BLaER1 treated with 17β-estradiol and CSF1 and Interleukin-3, amounts not matched to agents 10 nM and 100 nM (cell line): Measurements from ENCODE around the gene LGI4.

Experiments
- H3K27ac ChIP-seq, 11 experiments: shearing (Covaris generic); formaldehyde crosslinking; 2 replicates each; pipeline ENCODE4 v1.8.1; 2022
- H3K27me3 ChIP-seq, 11 experiments: shearing (Covaris generic); formaldehyde crosslinking; 2 replicates each; pipeline ENCODE4 v1.8.1; 2022
- H3K36me3 ChIP-seq, 11 experiments: shearing (Covaris generic); formaldehyde crosslinking; 2 replicates each; pipeline ENCODE4 v1.8.1; 2022
- H3K4me1 ChIP-seq, 10 experiments: shearing (Covaris generic); formaldehyde crosslinking; 2 replicates each; pipeline ENCODE4 v1.8.1; 2022
- H3K4me2 ChIP-seq, 11 experiments: shearing (Covaris generic); formaldehyde crosslinking; 2 replicates each; pipeline ENCODE4 v1.8.1; 2022
- H3K4me3 ChIP-seq, 10 experiments: shearing (Covaris generic); formaldehyde crosslinking; 2 replicates each; pipeline ENCODE4 v1.8.1; 2022
- H3K9ac ChIP-seq, 11 experiments: shearing (Covaris generic); formaldehyde crosslinking; 2 replicates each; pipeline ENCODE4 v1.8.1; 2022
- H3K9me3 ChIP-seq, 11 experiments: shearing (Covaris generic); formaldehyde crosslinking; replicated peaks in 1 of 11; 2 replicates each; pipeline ENCODE4 v1.8.1; 2022
- H4K20me1 ChIP-seq, 11 experiments: shearing (Covaris generic); formaldehyde crosslinking; 2 replicates each; pipeline ENCODE4 v1.8.1; 2022
- Cebpa-rat ChIP-seq, 11 experiments: shearing (Covaris generic); IDR thresholded peaks; 2 replicates each; pipeline ENCODE4 v1.8.1; 2022

LGI4 gene

DNA sequence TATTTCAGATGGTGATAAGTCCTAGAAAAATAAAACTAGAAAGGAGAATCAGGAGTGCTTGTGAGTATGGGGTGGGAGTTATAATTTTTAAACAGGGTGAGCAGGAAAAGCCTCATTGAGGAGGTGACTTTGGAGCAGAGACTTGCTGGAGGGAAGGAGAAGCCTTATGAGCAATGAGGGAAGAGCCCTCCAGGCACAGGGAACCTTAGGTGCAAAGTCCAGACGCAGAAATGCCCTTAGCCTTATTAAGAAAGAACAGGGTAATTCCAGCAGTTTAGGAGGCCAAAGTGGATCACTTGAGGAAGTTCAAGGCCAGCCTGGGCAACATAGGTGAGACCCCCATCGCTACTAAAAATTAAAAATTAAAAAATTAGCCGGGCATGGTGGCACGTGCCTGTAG lies 40.2 kb downstream of the LGI4 start:
- H3K9me3 ChIP-seq, result no peaks in the 10 kb centered on the region
- H3K4me2 ChIP-seq, result no peak overlapping the region
- TF ChIP-seq Cebpa-rat (IDR thresholded peaks at IDR 0.05), result no peak
- no peak overlapping the region for H3K4me3 ChIP-seq
- peaks cover 5 to 41% (median 29%) of the 10 kb centered on the region in 10 experiments; a peak in 17 of 20 replicates for H3K4me1 ChIP-seq
- H3K27me3 ChIP-seq, result no peaks in the 10 kb centered on the region
- H3K27ac ChIP-seq, result no peak overlapping the region
- no peaks in the 10 kb centered on the region for H4K20me1 ChIP-seq
- no peak overlapping the region for H3K9ac ChIP-seq
- no peaks in the 10 kb centered on the region for H3K36me3 ChIP-seq

DNA sequence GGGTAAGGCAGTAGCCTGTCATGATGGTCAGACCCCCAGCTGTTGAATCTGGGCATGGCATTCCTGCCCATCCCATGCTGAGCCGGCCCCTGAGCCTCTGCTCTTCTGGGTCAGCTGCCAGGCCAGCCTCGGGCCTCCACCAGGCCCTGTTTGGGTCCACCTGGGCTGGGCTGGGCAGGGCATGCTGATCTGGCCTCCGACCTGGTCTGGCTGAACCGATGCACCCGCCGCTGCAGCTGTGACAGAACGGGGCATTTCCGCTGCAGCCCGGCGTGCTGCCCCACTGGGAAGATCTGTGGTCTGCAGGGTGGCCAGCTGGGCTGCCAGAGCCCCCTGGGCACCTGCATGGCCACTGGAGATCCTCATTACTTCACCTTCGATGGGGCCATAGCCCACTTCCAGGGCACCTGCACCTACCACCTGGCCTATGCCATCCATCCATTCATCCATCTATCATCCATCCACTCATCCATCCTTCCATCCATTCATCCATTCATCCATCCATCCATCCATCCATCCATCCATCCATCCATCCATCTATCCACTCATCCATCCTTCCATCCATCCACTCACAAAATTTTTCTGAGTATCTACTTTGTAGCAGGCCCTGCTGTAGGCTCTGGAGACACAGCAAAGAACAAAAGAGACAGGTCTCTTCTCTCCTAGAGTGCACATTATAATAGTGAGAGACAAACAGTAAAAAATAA lies 40.8 kb downstream of the LGI4 start:
- Histone ChIP-seq H3K36me3 (no peaks in the 10 kb centered on the region), H3K27ac (no peak overlapping the region), H3K9ac (no peak overlapping the region), H3K9me3 (no peaks in the 10 kb centered on the region), H3K4me1 (peaks cover 5 to 41% (median 26%) of the 10 kb centered on the region in 10 experiments; a peak in 18 of 20 replicates), H4K20me1 (no peaks in the 10 kb centered on the region), H3K27me3 (no peaks in the 10 kb centered on the region), H3K4me3 (no peak overlapping the region), H3K4me2 (no peak overlapping the region)
- no peak for TF ChIP-seq Cebpa-rat (IDR thresholded peaks at IDR 0.05)

DNA sequence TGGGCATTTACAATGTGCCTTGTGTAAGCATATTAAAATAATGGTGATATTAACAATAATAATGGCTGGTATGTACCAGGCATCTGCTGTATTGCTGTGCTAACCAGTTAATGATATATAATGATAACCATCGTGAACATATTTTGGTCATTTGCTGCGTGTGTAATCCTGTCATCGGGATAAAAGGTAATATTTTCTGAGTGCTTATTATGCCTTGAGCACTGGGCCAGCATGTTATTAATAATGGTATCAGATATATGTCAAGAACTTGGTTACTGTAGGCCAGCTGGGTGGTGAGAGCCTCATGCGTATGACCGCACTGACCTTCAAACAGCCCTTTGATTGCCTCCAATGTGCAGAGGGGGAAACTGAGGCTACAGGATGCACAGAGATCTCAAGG lies 41.4 kb downstream of the LGI4 start:
- H3K9ac ChIP-seq, result no peak overlapping the region
- no peaks in the 10 kb centered on the region for H3K27me3 ChIP-seq
- no peak for TF ChIP-seq Cebpa-rat (IDR thresholded peaks at IDR 0.05)
- no peaks in the 10 kb centered on the region for H3K9me3 ChIP-seq
- H3K27ac ChIP-seq, result no peak overlapping the region
- H3K36me3 ChIP-seq, result no peaks in the 10 kb centered on the region
- peaks cover 9 to 41% (median 26%) of the 10 kb centered on the region in 10 experiments for H3K4me1 ChIP-seq
- no peaks in the 10 kb centered on the region for H4K20me1 ChIP-seq
- no peak overlapping the region for H3K4me3 ChIP-seq
- H3K4me2 ChIP-seq, result no peak overlapping the region

GRCh38 chr19:35090506-35091214 lies 44.2 kb downstream of the LGI4 start:
- Histone ChIP-seq H4K20me1 (no peaks in the 10 kb centered on the region), H3K4me3 (no peak overlapping the region), H3K27me3 (peaks cover 0 to 12% (median 0%) of the 10 kb centered on the region in 11 experiments; a peak in 4 of 22 replicates), H3K9ac (peak overlapping the region in 2 of 11 experiments; percentile 33 to 44; a peak in 1 of 22 replicates), H3K9me3 (no peaks in the 10 kb centered on the region), H3K4me2 (peak overlapping the region; percentile 17 to 94 (median 65); a peak in 21 of 22 replicates), H3K4me1 (peaks cover 12 to 63% (median 47%) of the 10 kb centered on the region in 10 experiments), H3K36me3 (no peaks in the 10 kb centered on the region), H3K27ac (no peak overlapping the region)
- no peak for TF ChIP-seq Cebpa-rat (IDR thresholded peaks at IDR 0.05)

- Histone ChIP-seq H3K4me1 (peaks cover 12 to 68% (median 51%) of the 10 kb centered on the region in 10 experiments), H3K36me3 (no peaks in the 10 kb centered on the region), H3K27me3 (peaks cover 0 to 12% (median 0%) of the 10 kb centered on the region in 11 experiments; a peak in 4 of 22 replicates), H3K9ac (no peak overlapping the region), H3K4me3 (no peak overlapping the region), H3K27ac (no peak overlapping the region), H4K20me1 (no peaks in the 10 kb centered on the region), H3K4me2 (peak overlapping the region in 4 of 11 experiments; percentile 10 to 94 (median 27); a peak in 4 of 22 replicates), H3K9me3 (no peaks in the 10 kb centered on the region)
- no peak; a peak in 1 of 22 replicates for TF ChIP-seq Cebpa-rat (IDR thresholded peaks at IDR 0.05)
These were observed 44.7 kb downstream of the LGI4 start for GRCh38 chr19:35090160-35090505.

DNA sequence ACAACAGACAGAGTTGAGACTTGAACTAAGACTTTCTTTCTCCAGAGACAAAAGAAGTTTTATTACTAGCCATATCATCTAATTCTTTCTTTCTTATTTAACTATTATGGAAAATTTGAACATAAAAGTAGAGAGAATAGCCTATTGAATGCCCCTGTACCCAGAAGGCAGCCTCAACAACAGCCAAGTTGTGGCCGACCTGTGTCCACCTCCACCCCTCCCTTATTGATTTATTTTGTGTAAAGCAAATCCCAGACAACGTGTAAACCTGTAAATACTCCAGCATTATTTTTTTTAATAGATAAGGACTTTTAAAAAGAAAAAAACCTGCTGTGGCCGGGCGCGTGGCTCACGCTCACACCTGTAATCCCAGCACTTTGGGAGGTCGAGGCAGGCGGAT lies 45.3 kb downstream of the LGI4 start:
- Histone ChIP-seq H3K27me3 (peaks cover 0 to 12% (median 0%) of the 10 kb centered on the region in 11 experiments; a peak in 4 of 22 replicates), H3K36me3 (no peaks in the 10 kb centered on the region), H3K27ac (no peak overlapping the region), H3K9ac (no peak overlapping the region), H4K20me1 (no peaks in the 10 kb centered on the region), H3K4me1 (peaks cover 12 to 74% (median 57%) of the 10 kb centered on the region in 10 experiments), H3K9me3 (no peaks in the 10 kb centered on the region), H3K4me2 (peak overlapping the region in 2 of 11 experiments; percentile 88 to 94; a peak in 2 of 22 replicates), H3K4me3 (no peak overlapping the region)
- TF ChIP-seq Cebpa-rat (IDR thresholded peaks at IDR 0.05), result no peak

- Histone ChIP-seq H3K36me3 (no peaks in the 10 kb centered on the region), H3K9me3 (no peaks in the 10 kb centered on the region), H3K27me3 (peaks cover 0 to 12% (median 0%) of the 10 kb centered on the region in 11 experiments; a peak in 4 of 22 replicates), H3K4me2 (peak overlapping the region; percentile 23 to 94 (median 57); a peak in 21 of 22 replicates), H3K4me3 (no peak overlapping the region), H3K9ac (no peak overlapping the region), H3K4me1 (peaks cover 12 to 86% (median 70%) of the 10 kb centered on the region in 10 experiments), H4K20me1 (no peaks in the 10 kb centered on the region), H3K27ac (peak overlapping the region in 2 of 11 experiments; percentile 6 to 43; a peak in 3 of 22 replicates)
- TF ChIP-seq Cebpa-rat (IDR thresholded peaks at IDR 0.05), result no peak
These were observed 46.5 kb downstream of the LGI4 start for GRCh38 chr19:35088131-35088913.

- H3K27ac ChIP-seq, result no peak overlapping the region
- no peak overlapping the region for H3K9ac ChIP-seq
- TF ChIP-seq Cebpa-rat (IDR thresholded peaks at IDR 0.05), result no peak
These were observed 47.5 kb downstream of the LGI4 start for GRCh38 chr19:35087393-35087792.

More at GRCh38 chr19:35087393-35087792, 47.5 kb downstream of the LGI4 start:
- Histone ChIP-seq H3K4me2 (peak overlapping the region in 6 of 11 experiments; percentile 66 to 94 (median 82); a peak in 9 of 22 replicates), H3K4me1 (peaks cover 12 to 95% (median 78%) of the 10 kb centered on the region in 10 experiments), H4K20me1 (no peaks in the 10 kb centered on the region), H3K4me3 (no peak overlapping the region), H3K9me3 (no peaks in the 10 kb centered on the region), H3K27me3 (peaks cover 0 to 12% (median 0%) of the 10 kb centered on the region in 11 experiments; a peak in 4 of 22 replicates), H3K36me3 (no peaks in the 10 kb centered on the region)
